Measurements from ENCODE around the gene NEURL1.

Gene NEURL1

DNA sequence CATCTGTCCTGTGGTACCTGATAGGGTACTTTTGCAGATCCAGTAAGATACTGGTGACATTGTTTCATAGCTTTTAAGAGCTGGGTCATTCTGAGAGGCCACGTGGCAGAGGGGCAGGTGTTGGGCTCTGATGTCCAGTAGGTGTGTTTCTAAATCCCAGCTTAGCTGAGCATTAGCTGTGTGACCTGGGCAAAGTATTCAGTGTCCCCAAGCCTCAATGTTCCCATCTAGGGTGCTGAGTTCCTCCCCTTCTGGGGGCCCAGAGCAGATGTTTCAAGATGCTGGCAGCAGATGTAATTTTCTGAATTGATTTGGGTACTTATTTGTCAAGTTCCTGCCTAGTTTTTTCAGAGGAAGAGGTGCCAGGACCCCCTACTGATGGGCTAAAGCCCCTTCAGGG lies 52.9 kb downstream of the NEURL1 start:
- DNase-seq (ENCODE audit: low spot score), result no peak

DNA sequence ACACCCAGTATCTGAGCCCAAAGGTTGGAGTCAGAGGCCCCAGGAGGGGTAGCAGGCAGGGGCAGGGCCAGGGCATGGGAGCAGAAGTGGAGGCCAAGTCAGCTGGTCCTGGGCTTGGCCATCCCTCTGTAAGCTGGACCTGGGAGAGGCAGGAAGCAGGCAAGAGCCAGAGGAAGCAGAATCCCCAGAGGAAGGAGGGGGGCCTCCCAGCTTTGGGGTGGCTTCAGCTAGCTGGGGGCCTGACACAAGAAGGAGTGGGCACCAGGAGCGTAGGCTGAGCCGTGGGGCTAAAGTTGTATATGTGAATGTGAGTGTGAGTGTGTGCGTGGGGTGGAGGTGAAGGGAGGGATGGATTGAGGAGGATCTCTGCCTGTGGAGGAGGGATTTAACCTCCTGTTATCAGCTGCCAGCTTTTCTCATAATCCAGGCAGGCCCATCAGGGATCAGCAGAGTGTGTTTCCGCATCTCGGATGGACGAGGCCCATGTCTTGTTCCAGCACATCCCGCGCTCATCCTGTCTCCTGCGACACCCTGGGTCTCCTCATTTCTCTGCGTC lies 54.0 kb downstream of the NEURL1 start:
- no peak for DNase-seq (ENCODE audit: low spot score)

DNA sequence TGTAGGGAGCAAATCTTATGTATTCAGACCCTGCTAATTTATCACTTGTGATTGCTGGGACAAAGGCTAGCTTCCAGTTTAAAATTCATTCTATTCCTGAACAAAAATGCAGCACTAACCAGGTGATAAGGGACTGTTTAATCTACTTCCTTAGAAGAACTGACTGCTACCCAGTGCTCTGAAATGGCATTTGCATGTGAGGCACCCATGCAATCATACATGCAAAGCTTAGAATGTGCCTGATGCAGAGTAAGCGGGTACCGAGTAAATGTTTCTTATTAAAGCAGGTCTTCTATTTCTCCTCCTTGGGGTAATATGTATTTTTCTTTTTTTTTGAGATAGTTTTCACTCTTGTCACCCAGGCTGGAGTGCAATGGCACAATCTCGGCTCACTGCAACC lies 54.5 kb downstream of the NEURL1 start:
- no peak for DNase-seq (ENCODE audit: low spot score)

DNA sequence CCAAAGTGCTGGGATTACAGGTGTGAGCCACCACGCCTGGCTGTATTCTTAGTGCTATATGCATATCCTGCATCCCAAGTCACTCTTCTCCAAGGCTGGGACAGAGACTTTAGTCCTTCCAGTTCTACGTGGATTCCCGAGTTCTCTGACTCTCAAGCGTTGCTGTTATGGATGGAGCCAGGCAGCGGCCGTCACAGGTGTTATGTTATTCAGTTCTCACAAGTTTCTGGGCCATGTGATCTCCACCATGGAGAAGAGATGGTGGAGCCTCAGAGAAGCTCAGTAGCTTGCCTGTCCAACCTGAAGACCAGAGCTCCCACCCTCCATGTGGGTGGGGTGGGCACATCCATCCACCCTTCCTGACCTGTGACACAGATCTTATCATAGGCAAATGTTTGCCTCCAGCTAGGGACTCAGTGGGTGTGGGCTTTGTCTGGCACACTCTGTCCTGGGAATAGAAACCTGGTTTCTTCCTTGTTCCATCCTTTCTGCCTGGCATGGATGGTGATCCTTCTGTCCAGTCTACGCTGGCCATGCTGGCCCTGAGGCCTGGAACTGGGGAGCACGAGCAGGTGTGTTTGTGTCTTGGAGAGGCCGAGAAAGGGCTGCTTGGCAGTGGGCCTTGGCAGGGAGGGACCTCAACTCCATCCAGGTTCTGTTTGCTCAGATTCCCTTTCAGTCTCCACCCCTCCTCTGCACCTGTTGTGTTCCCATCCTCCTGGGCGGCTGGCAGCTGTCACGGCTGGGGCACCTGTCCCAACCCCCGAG lies 55.3 kb downstream of the NEURL1 start:
- no peak for DNase-seq (ENCODE audit: low spot score)

DNA sequence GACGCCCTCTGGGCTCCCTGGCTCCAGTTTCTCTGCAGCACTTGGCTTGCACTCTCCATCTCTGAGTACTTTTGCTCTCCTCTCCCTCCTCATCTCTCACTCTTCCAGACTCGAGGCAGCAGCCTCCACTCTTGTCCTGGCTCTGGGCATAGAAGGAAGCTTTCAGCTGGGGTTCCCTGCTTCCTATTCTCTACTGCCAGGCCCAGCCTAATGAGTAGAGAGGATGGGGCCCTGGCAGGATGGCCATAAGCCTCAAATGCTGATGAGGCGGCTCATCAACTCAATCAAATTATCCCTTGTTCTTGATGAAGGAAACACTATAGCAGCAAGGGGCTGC lies 55.8 kb downstream of the NEURL1 start:
- DNase-seq (ENCODE audit: low spot score), result no peak

DNA sequence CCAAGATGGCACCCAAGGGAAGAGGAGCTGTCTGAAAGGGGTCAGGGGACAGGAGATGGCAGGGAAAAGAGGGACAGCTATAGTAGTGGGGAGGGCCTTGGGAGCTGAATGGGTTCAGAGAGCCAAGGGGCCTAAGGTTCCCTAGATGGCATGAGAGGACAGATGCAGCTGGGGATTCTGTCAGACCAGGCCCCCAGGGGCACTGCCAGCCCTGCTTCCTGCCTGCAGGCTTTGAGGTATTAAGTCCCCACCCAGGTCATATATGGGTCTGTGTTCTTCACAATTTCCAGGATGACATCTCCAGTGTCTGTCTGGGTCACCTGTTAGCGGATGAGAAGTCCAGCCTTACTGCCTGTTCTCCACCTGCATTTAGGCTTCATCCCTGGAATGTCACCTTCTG lies 56.7 kb downstream of the NEURL1 start:
- no peak for DNase-seq (ENCODE audit: low spot score)

DNA sequence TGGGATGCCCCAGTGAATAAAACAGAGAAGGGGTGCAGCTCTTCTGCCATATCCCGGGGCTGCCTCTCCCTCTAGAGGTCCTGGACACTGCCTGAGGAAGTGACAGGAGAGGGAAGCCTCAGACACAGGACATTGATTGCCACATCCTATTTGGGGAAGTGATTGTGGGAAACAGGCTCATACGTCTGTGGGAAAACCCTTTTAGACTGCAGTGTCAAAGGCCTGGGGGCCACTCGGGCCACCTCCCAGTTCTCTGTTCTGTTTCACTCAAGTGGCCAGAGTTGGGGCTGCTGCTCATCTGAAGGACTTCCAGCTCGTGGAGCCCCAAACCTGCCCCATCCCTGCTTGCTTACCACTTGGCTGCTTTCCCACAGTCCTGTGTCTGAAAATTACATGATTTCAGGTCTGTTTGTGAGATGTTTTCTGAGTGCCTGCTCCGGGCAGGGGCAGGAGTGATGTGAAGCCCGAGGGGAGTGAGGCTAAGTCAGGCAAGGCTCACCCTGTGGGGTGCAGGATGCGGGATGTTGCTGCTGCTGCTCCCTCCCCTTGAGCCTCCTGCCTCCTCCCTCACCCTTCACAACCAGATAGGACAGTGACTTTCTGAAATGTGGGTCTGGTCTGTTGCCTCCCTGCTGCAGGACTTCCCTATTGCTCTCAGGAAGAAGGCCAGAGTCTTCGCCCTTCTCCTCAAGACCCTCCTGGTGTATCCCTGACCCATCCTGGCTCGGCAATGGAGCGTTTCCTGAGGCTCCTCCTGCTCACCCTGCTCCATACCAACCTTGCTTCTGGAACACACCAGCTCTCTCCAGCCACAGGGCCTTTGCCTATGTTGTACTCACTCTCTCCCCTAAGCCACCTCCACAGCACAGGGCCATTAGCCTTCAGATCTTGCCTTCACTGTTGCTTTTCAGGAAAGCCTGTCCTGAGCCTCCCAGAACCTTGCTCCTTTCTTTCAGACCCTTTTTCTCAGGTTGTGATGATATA lies 58.4 kb downstream of the NEURL1 start:
- DNase-seq (ENCODE audit: low spot score), result no peak

DNA sequence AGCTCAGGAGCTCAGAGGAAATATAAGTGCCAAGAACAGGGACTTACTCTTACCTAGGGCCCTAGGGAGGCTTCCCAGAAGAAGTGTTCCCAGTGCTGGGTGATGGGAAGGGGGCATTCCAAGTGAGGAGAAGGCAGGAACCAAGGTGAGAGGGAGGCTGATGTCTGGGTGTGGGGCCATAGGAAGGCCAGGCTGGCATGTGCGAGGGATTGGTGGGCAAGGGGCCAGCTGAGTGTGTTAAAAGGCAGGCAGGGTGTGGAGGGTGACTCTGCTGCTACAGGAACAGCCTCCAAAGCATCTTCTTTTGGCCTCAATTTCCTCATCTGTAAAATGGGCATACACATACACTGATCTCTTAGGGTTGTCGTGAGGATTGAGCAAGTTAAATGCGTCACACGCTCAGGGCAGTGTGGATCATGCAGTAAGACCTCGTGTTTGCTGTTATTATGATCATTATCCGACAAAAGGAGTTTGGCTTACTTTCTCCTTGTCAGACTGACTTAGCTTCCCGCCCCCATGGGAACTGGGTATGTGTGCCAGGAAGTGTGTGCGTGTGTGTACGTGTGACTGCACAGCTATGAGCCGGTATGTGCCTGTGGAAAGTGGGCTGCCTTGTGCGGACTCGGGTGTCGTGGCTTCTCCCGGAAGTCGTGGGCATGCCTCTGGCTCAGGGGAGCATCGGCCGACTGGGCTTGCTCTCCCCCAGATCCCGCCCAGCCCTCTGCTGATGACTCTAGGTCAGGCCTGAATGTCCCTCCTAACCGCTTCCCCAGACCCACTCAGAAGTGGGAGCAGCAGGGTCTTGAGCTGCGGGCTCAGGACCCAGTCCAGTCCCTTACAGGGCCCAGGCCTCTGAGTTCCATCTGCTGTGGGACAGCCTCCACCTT lies 59.6 kb downstream of the NEURL1 start:
- DNase-seq (ENCODE audit: low spot score), result no peak

DNA sequence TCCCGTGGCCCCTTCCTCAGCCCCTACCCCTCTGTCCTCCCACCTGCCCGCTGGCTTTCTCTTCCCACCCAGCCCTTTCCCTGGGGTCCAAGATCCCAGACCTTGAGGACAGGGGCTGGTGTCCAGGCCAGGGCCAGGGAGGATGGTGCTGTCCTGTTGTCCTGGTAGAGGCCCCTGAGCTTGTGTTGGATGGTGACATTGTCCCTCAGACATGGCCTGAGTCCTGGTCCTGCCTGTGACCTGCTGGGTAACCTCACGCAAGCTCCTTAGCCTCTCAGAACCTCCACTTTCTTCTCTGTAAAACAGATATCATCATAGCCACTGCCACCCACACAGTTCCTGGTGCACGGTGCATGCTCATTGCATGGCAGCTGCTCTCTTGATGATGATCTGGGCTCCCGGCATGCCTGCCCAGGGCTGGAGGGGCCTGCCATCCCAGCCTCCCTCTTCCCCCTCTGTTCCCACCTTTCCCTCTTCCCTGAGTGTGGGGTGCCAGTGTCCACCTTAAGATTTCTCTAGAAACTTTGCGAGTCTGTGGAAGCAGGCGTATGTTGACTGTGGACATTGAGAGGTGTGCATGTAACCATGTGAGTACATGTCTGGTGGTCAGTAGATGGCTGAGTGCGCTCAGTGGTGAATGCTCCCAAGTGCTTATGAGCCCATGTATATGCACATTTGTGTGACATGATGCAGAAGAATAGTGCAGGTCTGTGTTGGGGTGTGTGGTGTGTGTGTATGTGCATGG lies 60.4 kb downstream of the NEURL1 start:
- no peak for DNase-seq (ENCODE audit: low spot score)

DNA sequence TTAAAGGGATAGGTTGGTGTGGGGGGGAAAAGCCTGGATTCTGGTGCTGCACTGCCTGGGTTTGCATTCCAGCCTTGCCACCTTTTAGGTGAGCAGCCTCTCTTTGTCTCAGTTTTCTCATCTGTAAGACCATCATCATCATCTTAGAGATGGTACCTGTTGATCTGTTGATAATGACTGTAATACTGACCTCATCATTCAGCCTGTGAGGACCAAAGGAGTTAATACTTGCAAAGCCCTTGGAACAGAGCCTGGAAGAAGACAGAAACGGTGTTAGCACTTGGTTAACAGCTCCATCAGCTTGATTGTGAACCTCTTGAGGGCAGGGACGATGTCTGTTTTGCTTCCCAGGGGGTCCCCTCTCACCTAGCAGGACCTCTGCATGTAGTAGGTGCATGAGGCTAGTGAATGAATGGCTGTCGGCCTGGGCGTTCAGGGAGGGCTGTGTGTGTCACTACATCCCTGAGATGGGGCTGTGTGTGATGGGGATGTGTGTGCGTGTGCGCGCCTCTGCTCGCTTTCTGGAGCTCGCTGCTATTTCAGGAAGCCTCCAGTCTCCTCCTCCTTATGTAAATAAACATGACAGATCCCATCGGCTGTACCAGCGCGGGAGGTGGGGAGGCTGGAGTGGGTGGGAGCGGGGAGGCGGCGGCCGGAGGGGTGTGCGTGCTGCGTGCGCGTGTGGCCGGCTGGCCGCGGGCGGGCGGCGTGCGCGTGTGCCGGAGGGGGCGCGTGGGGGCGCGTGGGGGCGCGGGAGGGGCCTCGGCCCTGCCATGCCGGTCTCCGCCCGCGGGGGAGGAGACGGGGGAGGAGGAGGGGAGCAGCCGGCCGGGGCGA lies 61.2 kb downstream of the NEURL1 start:
- DNase-seq (ENCODE audit: low spot score), result peak; percentile 91

DNA sequence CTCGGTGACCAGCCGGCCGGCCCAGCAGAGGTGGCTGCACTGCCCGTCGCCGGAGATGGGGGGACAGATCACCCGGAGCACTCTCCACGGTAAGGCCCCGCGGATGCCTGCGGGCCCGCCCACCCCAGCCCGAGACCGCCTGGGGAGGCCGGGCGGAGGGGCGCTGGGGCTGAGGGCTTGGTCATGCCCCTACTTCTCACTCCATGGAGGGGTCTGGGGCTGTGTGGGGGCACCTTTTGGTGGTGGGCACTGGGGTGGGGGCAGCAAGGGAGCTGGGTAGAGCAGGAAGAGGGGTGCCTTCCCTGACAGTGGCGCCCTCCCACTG lies 61.8 kb downstream of the NEURL1 start:
- DNase-seq (ENCODE audit: low spot score), result no peak

DNA sequence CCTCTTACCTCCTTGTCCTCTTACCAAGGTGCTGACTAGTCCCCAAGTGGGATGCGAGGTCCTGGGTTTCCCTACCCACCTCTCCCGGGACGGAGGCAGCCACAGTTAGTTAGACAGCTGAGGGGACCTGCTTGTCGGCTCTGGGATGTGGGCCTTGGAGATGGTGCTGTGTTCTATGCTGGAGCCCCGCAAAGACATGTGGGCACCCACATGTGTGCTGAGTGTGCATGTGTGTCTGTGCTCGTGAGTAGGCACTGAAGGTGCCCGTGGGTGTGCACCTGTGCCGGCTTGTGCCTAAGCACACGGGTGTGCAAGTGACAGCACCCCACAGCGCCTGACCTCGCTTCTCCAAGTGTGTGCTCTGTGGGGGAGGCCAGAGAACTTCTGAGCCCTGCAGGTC lies 62.2 kb downstream of the NEURL1 start:
- no peak for DNase-seq (ENCODE audit: low spot score)

DNA sequence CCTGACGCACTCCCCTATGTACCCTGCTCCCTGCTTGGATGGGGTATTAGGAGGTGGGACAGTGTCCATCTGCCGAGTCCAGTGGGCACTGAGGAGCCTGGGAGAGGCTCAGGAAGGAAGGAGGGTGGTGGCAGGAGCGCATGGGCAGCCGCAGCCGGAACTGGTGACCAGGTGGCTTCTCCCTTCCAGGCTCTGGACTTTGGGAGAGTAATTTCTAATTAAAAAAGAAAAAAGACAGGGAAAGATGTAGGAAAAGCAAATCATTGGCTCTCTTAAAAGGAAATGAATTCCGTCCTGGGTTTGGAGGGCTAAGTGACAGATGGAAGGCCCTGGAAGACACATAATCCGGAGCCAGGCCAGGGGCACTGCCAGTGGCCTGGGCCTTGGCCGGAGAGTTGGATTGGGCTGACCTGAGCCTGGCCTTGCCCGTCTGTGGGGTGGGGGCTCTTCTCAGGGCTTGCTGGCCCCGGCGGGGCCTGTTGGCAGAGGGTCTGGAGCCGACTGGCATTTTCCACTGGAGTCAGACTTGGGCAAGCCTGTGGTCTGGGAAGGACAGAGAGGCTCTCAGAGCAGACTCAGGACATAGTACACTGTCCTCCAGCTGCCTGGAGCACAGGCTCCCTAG lies 63.0 kb downstream of the NEURL1 start:
- no peak for DNase-seq (ENCODE audit: low spot score)

DNA sequence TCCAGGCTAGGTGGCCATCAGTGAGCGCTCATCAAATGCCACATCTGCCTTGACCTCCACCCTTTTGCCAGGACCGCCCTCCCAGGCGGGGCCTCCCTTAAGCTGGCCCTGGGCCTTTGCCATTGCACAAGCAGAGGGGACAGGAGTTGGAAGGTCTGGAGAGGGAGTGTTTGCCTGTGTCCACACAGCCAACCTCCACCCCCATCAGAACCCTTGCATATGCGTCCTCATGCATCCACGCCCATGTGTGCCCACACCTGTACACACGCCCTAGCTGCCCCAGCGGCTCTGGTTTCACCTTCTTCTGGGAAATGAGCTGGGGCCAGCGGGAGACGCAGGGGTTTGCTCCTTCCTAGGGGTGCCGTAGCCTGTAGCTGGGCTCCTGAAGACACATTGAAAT lies 64.0 kb downstream of the NEURL1 start:
- no peak for DNase-seq (ENCODE audit: low spot score)

DNA sequence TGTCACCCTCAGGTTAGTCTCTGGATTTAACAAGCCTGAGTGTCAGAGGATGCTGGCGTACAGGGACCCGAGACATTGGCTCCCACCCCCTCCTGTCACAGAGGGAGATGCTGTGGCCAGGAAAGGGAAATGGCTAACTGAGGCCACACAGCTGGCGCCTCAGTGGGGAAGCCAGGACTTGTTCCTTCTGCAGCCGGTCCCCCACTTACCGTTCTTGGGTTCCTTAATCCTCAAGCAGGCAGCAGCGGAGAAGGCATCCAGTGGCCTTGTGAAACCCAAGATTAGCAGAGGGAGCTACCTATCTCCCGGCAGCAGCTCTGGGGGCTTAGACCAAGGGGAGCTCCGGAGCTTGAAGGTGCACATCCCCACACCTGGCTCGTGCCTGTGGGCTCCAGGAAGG lies 65.4 kb downstream of the NEURL1 start:
- DNase-seq (ENCODE audit: low spot score), result no peak

DNA sequence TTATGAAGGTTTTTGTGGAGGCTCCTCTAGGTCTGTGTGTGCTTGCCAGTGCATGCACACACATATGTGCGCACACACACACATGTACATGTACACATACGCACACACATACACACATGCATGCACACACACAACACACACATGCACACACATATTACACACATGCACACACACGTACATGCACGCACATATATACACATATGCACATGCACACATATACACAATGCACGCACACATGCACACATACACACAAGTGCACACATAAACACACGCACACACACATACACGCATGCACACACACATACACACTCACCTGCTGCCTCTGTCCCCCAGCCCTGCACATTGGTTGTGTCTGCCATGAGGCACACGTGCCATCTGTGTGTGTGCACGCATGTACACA lies 66.3 kb downstream of the NEURL1 start:
- no peak for DNase-seq (ENCODE audit: low spot score)

DNA sequence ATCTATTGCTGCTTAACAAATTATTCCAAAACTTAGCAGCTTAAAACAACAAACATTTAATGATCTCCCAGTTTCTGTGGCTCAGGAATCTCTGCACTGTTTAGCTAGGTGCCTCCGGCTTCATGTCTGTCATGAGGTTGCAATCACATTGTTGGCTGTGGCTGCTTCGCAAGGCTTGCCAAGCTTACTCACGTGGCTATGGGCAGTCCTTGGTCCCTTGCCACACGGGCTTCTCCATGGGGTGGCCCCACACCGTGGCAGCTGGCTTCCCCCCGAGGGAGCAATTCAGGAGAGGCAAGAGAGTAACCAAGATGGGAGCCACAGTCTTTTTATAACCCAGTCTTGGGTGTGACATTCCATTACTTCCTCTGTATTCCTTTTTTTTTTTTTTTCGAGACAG lies 67.4 kb downstream of the NEURL1 start:
- DNase-seq (ENCODE audit: low spot score), result no peak

DNA sequence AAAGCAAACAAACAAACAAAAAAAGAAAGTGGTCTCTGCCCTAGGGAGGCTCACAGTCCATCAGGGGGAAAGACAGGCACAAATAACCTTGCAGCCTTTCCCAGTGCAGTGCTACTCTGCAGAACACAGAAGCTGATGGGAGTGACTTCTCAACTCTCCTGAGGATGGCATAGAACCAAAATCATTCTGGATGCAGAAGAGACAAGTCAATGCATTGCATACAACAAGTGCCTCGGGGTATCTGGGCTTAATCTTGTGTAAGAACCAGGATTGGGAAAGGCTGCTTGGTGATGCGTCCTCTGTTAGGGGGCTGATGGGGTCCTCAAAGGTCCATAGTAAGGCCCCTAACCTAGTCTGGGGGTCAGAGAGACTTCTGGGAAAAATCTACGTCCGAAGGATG lies 68.9 kb downstream of the NEURL1 start:
- DNase-seq (ENCODE audit: low spot score), result no peak

DNA sequence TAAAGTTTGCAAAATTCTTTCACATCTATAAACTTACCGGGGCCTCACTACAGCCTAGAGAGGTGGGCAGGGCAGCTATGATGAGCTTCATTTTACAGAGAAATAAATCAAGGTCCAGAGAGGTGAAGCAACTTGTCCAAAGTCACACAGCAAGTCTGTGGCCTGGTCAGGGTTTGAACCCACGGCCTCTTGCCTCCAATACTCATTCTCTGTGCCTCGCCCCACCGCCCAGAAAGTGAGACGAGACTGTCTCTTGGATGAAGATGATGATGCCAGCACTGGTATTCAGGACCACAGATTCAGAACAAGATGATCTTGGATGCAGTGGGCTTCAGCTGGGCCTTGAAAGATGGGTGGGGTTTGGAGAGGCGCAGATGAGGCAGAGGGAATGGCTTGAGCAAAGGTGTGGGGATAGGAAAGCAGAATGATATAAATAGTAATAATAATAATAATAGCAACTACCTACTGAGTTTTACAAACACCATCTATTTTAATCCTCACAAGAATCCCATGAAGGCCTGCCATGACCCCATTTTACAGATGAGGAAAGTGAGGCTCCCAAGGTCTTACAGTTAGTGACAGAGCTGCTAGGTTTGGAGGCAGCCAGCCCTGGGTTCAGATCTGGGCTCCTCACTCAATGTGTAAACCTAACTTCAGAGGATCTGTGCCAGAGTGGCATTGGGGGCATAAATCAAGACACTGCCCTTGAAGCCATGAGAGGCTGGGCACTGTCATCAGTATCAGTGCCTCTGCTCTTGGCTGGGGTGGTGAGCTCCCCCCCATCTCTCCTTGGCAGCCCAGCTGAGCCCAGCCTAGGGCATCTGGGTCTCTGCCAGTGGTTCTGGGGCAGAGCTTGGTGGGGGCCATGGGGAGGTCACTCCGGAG lies 70.0 kb downstream of the NEURL1 start:
- no peak for DNase-seq (ENCODE audit: low spot score)

All from HuH-7.5 (cell line).